ENCODE data around the gene C21orf91. TPM values are rescaled to one million over a fixed set of nuclear protein-coding genes. Genes with fewer than 3 reads are reported as not detected.

Gene C21orf91
- total and polyA plus RNA-seq, 2 donors (not counting 3 experiments of a cell fraction or from before 2014, with no cell fraction given) = 1.3 to 4.2 TPM

GRCh38 chr21:17745086-17745485 lies 74.1 kb downstream of the C21orf91 start:
- Histone ChIP-seq H3K36me3 (ENCODE audit: control insufficient read depth in 2 of 2, extremely low read depth in 1 of 2, insufficient read depth in 2 of 2, low read length in 2 of 2) (no peaks in the 10 kb centered on the region), H3K9ac (replicated peaks; ENCODE audit: extremely low read depth, insufficient read depth, low read length) (no peak overlapping the region), H3K4me1 (ENCODE audit: control insufficient read depth, extremely low read depth, insufficient read depth, low read length) (no peaks in the 10 kb centered on the region), H3K4me3 (replicated peaks in 1 of 3; ENCODE audit: insufficient read depth in 1 of 3, low read depth in 1 of 3, low read length in 3 of 3) (no peak overlapping the region), H3K79me2 (ENCODE audit: control insufficient read depth, insufficient read depth, low read length) (no peaks in the 10 kb centered on the region), H4K20me1 (replicated peaks; ENCODE audit: control insufficient read depth, extremely low read depth, insufficient read depth, low read length) (no peaks in the 10 kb centered on the region), H3K27ac (ENCODE audit: insufficient read depth, low read depth, low read length) (no peak overlapping the region), H3K9me3 (replicated peaks; ENCODE audit: control insufficient read depth, insufficient read depth, low read length) (no peaks in the 10 kb centered on the region), H3K4me2 (ENCODE audit: insufficient read depth, low read length) (no peak overlapping the region), H3K27me3 (ENCODE audit: control insufficient read depth in 2 of 2, insufficient read depth in 2 of 2, low read length in 2 of 2) (no peaks in the 10 kb centered on the region), H2AFZ (ENCODE audit: low read depth, low read length) (no peak overlapping the region), H3K9me1 (replicated peaks; ENCODE audit: control insufficient read depth, extremely low read depth, insufficient read depth, low read length) (no peaks in the 10 kb centered on the region)
- BruUV-seq (replicated peaks) = no TSS peak
- ChIA-PET POLR2A (no interaction called here), CTCF (no interaction called here)
- dilution Hi-C loops (cut with MboI; ENCODE audit: extremely low pct_ligation_motif_present, low sequenced_read_pairs) = no loop called here
- DNase-seq (ENCODE audit: low read depth, low spot score) = no peak
- no peak for TF ChIP-seq POLR2A (IDR thresholded peaks at IDR 0.05; ENCODE audit: low read depth, low read length)
- no peak for TF ChIP-seq MAX (IDR thresholded peaks at IDR 0.05; ENCODE audit: insufficient read depth, insufficient read length)
- no peak for TF ChIP-seq POLR2AphosphoS5 (IDR thresholded peaks at IDR 0.05; ENCODE audit: insufficient read depth, low read depth, low read length)
- no peak for TF ChIP-seq CTCF (IDR thresholded peaks at IDR 0.05; ENCODE audit: extremely low read depth in 1 of 2, insufficient read depth in 1 of 2, low read depth in 1 of 2, low read length in 2 of 2)
- TF ChIP-seq JUN (IDR thresholded peaks at IDR 0.05; ENCODE audit: borderline replicate concordance, insufficient read depth, insufficient read length, low read depth) = no peak
- no peak for TF ChIP-seq MYC (IDR thresholded peaks at IDR 0.05; ENCODE audit: low read depth, low read length)
- TF ChIP-seq FOS (IDR thresholded peaks at IDR 0.05; ENCODE audit: borderline replicate concordance, insufficient read depth, low read length) = no peak
- no peak for TF ChIP-seq GATA2 (IDR thresholded peaks at IDR 0.05; ENCODE audit: insufficient read depth, insufficient read length, low read depth, low read length)
- no peak for TF ChIP-seq EZH2 (IDR thresholded peaks at IDR 0.05; ENCODE audit: borderline replicate concordance, low read depth, low read length, severe bottlenecking)
- intact Hi-C loops (cut with micrococcal nuclease) = no loop called here
- FAIRE-seq = no peak
